GM18508 (cell line): ENCODE results near the gene ITPRID1.

Experiments used
- ATAC-seq: cut with Tn5 transposase; IDR thresholded peaks from one replicate; pipeline ENCODE4 v1.9.1; 2021; ENCODE audit warnings: moderate number of reproducible peaks; ENCODE audit not compliant: insufficient read depth, unreplicated experiment

Gene ITPRID1

GRCh38 chr7:31688996-31689395, 175.1 kb downstream of the ITPRID1 start:
- no peak for ATAC-seq

GRCh38 chr7:31690935-31691334, 177.0 kb downstream of the ITPRID1 start:
- no peak for ATAC-seq

GRCh38 chr7:31692451-31692850, 178.6 kb downstream of the ITPRID1 start:
- ATAC-seq, result no peak

- no peak for ATAC-seq
Observed at GRCh38 chr7:31692871-31693270, 179.0 kb downstream of the ITPRID1 start.

GRCh38 chr7:31695859-31696614, 182.1 kb downstream of the ITPRID1 start:
- no peak for ATAC-seq

GRCh38 chr7:31699050-31699449, 185.2 kb downstream of the ITPRID1 start:
- no peak for ATAC-seq

GRCh38 chr7:31702354-31702753, 188.5 kb downstream of the ITPRID1 start:
- ATAC-seq, result no peak

- no peak for ATAC-seq
Observed at GRCh38 chr7:31705377-31705776, 191.5 kb downstream of the ITPRID1 start.

- ATAC-seq, result no peak
Observed at GRCh38 chr7:31707089-31707488, 193.2 kb downstream of the ITPRID1 start.
